ENCODE measurements around the gene RXRG.

GRCh38 chr1:165467706-165468105 is 22.8 kb upstream of the RXRG start:
- TF ChIP-seq CTCF (conservative IDR thresholded peaks at IDR 0.05; ENCODE audit: low read depth, low read length): no peak
- no peak for TF ChIP-seq EZH2 (IDR thresholded peaks at IDR 0.05; ENCODE audit: borderline replicate concordance, low read depth, low read length, poor library complexity, severe bottlenecking)

Measured in A673 (cell line).